ENCODE results near the gene VARS1. TPM values are rescaled to one million over a fixed set of nuclear protein-coding genes. Genes with fewer than 3 reads are reported as not detected.

Gene VARS1
- total and polyA plus RNA-seq, 2 of the 8 experiments (the other 6 are each of a cell fraction or from before 2014, with no cell fraction given): 53.5 to 162 TPM

DNA sequence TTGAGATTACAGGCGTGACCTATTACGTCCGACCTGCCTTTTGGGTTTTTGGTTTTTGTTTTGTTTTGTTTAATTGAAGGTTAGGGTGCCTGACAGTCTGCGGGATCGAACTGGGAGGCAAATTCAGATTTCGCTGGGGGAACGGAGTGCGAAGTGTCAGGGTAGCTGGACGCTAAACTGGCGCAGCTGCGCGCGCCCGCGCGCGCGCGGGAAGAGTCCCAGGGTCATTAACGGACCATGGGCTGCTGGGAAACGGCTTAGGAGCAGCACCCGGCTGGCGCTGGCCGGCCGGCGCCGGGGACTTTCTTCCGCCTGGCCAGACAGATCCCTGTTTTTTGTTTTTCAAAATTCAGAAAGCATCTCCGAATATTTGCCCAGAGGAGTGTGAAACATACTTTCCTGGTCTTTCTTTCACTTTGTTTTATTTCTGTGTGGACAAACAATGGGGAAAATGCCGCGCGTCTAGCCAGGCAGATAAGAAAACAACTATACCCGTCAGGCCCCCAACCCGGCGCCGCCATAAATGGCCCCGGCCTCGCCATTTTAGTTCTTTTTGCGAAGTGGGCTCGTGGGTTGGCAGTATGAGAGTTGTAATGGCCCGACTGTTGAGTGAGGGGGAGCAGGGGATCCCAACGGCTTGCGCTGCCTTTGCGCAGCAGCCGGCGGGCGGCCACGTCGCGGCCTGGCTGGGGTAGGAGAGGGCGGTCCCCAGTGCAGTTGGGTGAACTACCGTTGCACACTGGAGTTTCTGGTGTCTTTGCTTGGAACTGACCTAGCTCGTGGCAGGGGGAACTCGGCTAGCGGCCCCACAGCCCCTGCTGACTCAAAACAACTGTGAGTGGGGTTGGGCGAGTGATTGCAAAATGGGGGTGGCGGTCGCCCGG is 39.1 kb upstream of the VARS1 start (continued):
- TF ChIP-seq, protein P1, sequence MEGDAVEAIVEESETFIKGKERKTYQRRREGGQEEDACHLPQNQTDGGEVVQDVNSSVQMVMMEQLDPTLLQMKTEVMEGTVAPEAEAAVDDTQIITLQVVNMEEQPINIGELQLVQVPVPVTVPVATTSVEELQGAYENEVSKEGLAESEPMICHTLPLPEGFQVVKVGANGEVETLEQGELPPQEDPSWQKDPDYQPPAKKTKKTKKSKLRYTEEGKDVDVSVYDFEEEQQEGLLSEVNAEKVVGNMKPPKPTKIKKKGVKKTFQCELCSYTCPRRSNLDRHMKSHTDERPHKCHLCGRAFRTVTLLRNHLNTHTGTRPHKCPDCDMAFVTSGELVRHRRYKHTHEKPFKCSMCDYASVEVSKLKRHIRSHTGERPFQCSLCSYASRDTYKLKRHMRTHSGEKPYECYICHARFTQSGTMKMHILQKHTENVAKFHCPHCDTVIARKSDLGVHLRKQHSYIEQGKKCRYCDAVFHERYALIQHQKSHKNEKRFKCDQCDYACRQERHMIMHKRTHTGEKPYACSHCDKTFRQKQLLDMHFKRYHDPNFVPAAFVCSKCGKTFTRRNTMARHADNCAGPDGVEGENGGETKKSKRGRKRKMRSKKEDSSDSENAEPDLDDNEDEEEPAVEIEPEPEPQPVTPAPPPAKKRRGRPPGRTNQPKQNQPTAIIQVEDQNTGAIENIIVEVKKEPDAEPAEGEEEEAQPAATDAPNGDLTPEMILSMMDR (IDR thresholded peaks at IDR 0.05; ENCODE audit: control extremely low read depth in 1 of 3, insufficient read depth in 1 of 3, low read depth in 1 of 3, low read length in 3 of 3): no peak
- peak in 1 of 2 experiments; percentile 73; a peak in 2 of 4 replicates for TF ChIP-seq HDAC2 (IDR thresholded peaks at IDR 0.05; ENCODE audit: borderline replicate concordance in 1 of 2, low read depth in 2 of 2, low read length in 2 of 2)
- peak; percentile 81 for TF ChIP-seq ASH2L (IDR thresholded peaks at IDR 0.05; ENCODE audit: low read length)
- TF ChIP-seq BCL11A (IDR thresholded peaks at IDR 0.05; ENCODE audit: low read depth in 2 of 2, low read length in 2 of 2): peak in 1 of 2 experiments; percentile 11
